Measurements from ENCODE around the gene CLTB. TPM values are rescaled to one million over a fixed set of nuclear protein-coding genes. Genes with fewer than 3 reads are reported as not detected.

Gene CLTB
- total and polyA plus RNA-seq, 10 of the 15 experiments (the other 5 are each of a cell fraction or from before 2014, with no cell fraction given): 1.6 to 52.8 (median 36.9) TPM

DNA sequence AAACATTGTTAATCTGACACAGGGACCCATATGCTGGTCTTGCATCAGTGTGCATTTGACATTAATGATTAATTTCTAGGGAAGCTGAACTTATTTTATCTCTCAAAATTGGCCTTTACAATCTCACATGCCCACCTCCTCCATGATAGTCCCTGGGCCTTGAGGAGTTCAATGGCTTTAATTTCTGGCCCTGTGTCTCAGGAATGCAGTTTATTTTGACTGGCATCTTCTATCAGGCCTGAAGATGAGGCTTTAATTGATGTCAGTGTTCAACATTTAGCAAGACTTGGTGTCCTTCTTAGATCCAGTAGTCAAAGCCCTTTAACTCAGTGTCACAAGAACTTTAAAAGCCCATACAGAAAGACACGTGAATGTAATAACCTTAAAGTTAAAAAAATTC, 10.5 kb upstream of the CLTB start:
- in situ Hi-C loops (cut with MboI): no loop called here
- Histone ChIP-seq H3K36me3 (ENCODE audit: control insufficient read depth in 2 of 2, insufficient read depth in 2 of 2, low read length in 1 of 2) (no peaks in the 10 kb centered on the region), H3K27ac (ENCODE audit: control insufficient read depth, insufficient read depth) (no peak overlapping the region), H2AFZ (ENCODE audit: control insufficient read depth, low read depth, low read length) (no peak overlapping the region), H4K20me1 (ENCODE audit: control insufficient read depth, insufficient read depth) (no peaks in the 10 kb centered on the region), H3K4me1 (ENCODE audit: control insufficient read depth, insufficient read depth, low read length) (no peaks in the 10 kb centered on the region), H3K4me3 (no peak overlapping the region), H3K27me3 (replicated peaks in 1 of 2; ENCODE audit: control insufficient read depth in 2 of 2, insufficient read depth in 2 of 2, low read length in 1 of 2) (no peaks in the 10 kb centered on the region), H3K4me2 (ENCODE audit: control insufficient read depth, insufficient read depth) (no peak overlapping the region), H3K9me3 (replicated peaks; ENCODE audit: control insufficient read depth, insufficient read depth, low read length) (no peaks in the 10 kb centered on the region; the same call in 2 of the 3 replicates), H3K9ac (ENCODE audit: control insufficient read depth, insufficient read depth, low read length) (no peak overlapping the region), H3K79me2 (ENCODE audit: control insufficient read depth, insufficient read depth, low read length) (no peaks in the 10 kb centered on the region)
- WGBS (ENCODE audit: insufficient coverage, insufficient replicate concordance, low lambda C conversion rate, missing lambda C conversion rate): 33% methylated on average over 1 of the region's 1 CpG
- ChIA-PET RAD21 (ENCODE audit: unreplicated experiment) (no interaction called here), CTCF (interaction anchor here (1.4 kb wide), 1 partner anchor 10 kb away, joined by 5 read pairs; the partner anchor contains the start of gene CLTB), POLR2A (interaction anchor here (0.6 kb wide), 1 partner anchor 21 kb away, joined by 4 read pairs; no protein-coding TSS in a partner anchor), SMC1A (ENCODE audit: uncharacterized antibody, unreplicated experiment) (no interaction called here)
- intact Hi-C loops (cut with micrococcal nuclease; ENCODE audit: unreplicated experiment): no loop called here
- no TSS peak for BruUV-seq (replicated peaks)
- FAIRE-seq (no peak), DNase-seq (ENCODE audit: low read depth, low spot score) (no peak), ATAC-seq (no peak)
- no peak for TF ChIP-seq JUND (IDR thresholded peaks at IDR 0.05; ENCODE audit: low read depth, low read length)
- no peak for TF ChIP-seq HDAC2 (IDR thresholded peaks at IDR 0.05)
- no peak for TF ChIP-seq TCF12 (IDR thresholded peaks at IDR 0.05; ENCODE audit: low read depth, low read length)
- TF ChIP-seq ZNF384 (IDR thresholded peaks at IDR 0.05; ENCODE audit: borderline replicate concordance, low read depth, low read length): no peak
- TF ChIP-seq SUPT20H (IDR thresholded peaks at IDR 0.05; ENCODE audit: borderline replicate concordance, control insufficient read depth, low read depth, low read length): no peak
- no peak for TF ChIP-seq ZNF217 (IDR thresholded peaks at IDR 0.05)
- TF ChIP-seq, protein P1, sequence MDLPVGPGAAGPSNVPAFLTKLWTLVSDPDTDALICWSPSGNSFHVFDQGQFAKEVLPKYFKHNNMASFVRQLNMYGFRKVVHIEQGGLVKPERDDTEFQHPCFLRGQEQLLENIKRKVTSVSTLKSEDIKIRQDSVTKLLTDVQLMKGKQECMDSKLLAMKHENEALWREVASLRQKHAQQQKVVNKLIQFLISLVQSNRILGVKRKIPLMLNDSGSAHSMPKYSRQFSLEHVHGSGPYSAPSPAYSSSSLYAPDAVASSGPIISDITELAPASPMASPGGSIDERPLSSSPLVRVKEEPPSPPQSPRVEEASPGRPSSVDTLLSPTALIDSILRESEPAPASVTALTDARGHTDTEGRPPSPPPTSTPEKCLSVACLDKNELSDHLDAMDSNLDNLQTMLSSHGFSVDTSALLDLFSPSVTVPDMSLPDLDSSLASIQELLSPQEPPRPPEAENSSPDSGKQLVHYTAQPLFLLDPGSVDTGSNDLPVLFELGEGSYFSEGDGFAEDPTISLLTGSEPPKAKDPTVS (IDR thresholded peaks at IDR 0.05; ENCODE audit: low read depth, low read length): no peak
- no peak for TF ChIP-seq ESRRA (IDR thresholded peaks at IDR 0.05; ENCODE audit: low read length)
- TF ChIP-seq RELA (IDR thresholded peaks at IDR 0.05; ENCODE audit: borderline replicate concordance, partially characterized antibody): no peak
- no peak for TF ChIP-seq RAD21 (IDR thresholded peaks at IDR 0.05; ENCODE audit: insufficient read depth, low read depth, low read length)
- no peak for TF ChIP-seq YBX1 (IDR thresholded peaks at IDR 0.05)
- no peak for TF ChIP-seq TCF7 (IDR thresholded peaks at IDR 0.05; ENCODE audit: borderline replicate concordance)
- TF ChIP-seq MTA2 (IDR thresholded peaks at IDR 0.05; ENCODE audit: low read depth): no peak
- TF ChIP-seq, protein P2, sequence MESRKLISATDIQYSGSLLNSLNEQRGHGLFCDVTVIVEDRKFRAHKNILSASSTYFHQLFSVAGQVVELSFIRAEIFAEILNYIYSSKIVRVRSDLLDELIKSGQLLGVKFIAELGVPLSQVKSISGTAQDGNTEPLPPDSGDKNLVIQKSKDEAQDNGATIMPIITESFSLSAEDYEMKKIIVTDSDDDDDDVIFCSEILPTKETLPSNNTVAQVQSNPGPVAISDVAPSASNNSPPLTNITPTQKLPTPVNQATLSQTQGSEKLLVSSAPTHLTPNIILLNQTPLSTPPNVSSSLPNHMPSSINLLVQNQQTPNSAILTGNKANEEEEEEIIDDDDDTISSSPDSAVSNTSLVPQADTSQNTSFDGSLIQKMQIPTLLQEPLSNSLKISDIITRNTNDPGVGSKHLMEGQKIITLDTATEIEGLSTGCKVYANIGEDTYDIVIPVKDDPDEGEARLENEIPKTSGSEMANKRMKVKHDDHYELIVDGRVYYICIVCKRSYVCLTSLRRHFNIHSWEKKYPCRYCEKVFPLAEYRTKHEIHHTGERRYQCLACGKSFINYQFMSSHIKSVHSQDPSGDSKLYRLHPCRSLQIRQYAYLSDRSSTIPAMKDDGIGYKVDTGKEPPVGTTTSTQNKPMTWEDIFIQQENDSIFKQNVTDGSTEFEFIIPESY (IDR thresholded peaks at IDR 0.05): no peak
- TF ChIP-seq, protein P3, sequence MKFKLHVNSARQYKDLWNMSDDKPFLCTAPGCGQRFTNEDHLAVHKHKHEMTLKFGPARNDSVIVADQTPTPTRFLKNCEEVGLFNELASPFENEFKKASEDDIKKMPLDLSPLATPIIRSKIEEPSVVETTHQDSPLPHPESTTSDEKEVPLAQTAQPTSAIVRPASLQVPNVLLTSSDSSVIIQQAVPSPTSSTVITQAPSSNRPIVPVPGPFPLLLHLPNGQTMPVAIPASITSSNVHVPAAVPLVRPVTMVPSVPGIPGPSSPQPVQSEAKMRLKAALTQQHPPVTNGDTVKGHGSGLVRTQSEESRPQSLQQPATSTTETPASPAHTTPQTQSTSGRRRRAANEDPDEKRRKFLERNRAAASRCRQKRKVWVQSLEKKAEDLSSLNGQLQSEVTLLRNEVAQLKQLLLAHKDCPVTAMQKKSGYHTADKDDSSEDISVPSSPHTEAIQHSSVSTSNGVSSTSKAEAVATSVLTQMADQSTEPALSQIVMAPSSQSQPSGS (IDR thresholded peaks at IDR 0.05; ENCODE audit: low read length): no peak
- TF ChIP-seq DPF2 (IDR thresholded peaks at IDR 0.05): no peak
- TF ChIP-seq FOXM1 (IDR thresholded peaks at IDR 0.05; ENCODE audit: low read depth, low read length): no peak
- TF ChIP-seq CHD2 (IDR thresholded peaks at IDR 0.05; ENCODE audit: borderline replicate concordance, low read depth, low read length): no peak
- TF ChIP-seq SPI1 (IDR thresholded peaks at IDR 0.05; ENCODE audit: borderline replicate concordance, insufficient read depth, low read depth, low read length): no peak
- no peak for TF ChIP-seq ZNF274 (IDR thresholded peaks at IDR 0.05; ENCODE audit: insufficient read depth, insufficient read length)

All from GM12878 (cell line).